Thymus (tissue), 11 donors: ENCODE results near the gene PLCB1. TPM values are rescaled to one million over a fixed set of nuclear protein-coding genes. Genes with fewer than 3 reads are reported as not detected.

Experiments used
- DNase-seq, 9 donors: peaks; one replicate each; pipeline ENCODE4 v3.0.0-alpha.2; 2013; ENCODE audit warnings: low spot score in 9 of 9, low read depth in 6 of 9, missing footprints in 1 of 9
- H3K27ac ChIP-seq, 2 donors: one replicate each; pipeline ENCODE4 v1.5.1; 2013; ENCODE audit warnings: control low read depth in 1 of 2, low read depth in 1 of 2, low read length in 1 of 2, mild to moderate bottlenecking in 1 of 2, moderate library complexity in 1 of 2
- H3K27me3 ChIP-seq, 2 donors: one replicate each; pipeline ENCODE4 v1.5.1; 2013; ENCODE audit warnings: low read length in 1 of 2; ENCODE audit not compliant: control insufficient read depth in 2 of 2, insufficient read depth in 1 of 2
- H3K36me3 ChIP-seq, 2 donors: one replicate each; pipeline ENCODE4 v1.5.1; 2013; ENCODE audit warnings: low read length in 1 of 2, mild to moderate bottlenecking in 1 of 2, moderate library complexity in 1 of 2; ENCODE audit not compliant: control insufficient read depth in 2 of 2, insufficient read depth in 2 of 2
- H3K4me1 ChIP-seq, 2 donors: one replicate each; pipeline ENCODE4 v1.5.1; 2013; ENCODE audit warnings: low read length in 2 of 2; ENCODE audit not compliant: control insufficient read depth in 2 of 2, insufficient read depth in 2 of 2
- H3K4me3 ChIP-seq, 2 donors: one replicate each; pipeline ENCODE4 v1.5.1; 2013; ENCODE audit warnings: low read length in 2 of 2, control low read depth in 1 of 2, mild to moderate bottlenecking in 1 of 2
- H3K9me3 ChIP-seq, 2 donors: one replicate each; pipeline ENCODE4 v1.5.1; 2013; ENCODE audit warnings: low read length in 1 of 2, mild to moderate bottlenecking in 1 of 2; ENCODE audit not compliant: control insufficient read depth in 2 of 2, insufficient read depth in 1 of 2
- WGBS: extraction: QIAGEN DNeasy Blood & Tissue Kit; methylation state at CpG from one replicate; pipeline ENCODE4 v1.1.7; 2013; 5-methylcytosine and 5-hydroxymethylcytosine counted together
- polyA plus RNA-seq: library from polyadenylated mRNA; stranded (reverse); fragments of 200-250 nt; gene quantifications from one replicate; pipeline ENCODE4 v1.2.3, GENCODE V29; 2013
- total RNA-seq: library from RNA; stranded (reverse); fragments of 120-200 nt; gene quantifications from one replicate; pipeline ENCODE4 v1.2.4, GENCODE V29; 2013
- donor health status: healthy.

Gene PLCB1
- total and polyA plus RNA-seq, 2 donors: 4.1 to 4.7 TPM

DNA sequence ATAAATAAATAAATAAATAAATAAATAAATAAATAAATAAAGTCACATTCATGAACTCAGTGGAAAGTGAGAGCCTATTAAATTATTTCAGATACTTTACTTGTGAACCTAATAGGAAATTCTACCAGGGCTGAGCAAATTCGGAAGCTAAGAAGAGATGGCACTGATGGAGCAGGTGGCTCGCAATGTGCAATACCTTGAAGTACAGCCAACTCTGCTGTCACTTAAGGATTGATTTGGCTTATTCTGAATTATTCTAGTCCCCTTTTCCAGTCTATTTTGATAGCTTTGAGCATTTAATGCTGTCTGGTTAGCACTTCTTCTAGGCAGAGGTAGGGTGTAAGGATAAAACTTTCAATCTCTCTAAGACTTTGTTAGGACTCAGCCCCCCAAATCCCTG, 541.0 kb downstream of the PLCB1 start:
- WGBS: 98% methylated on average over 2 of the region's 2 CpGs
- H3K36me3 ChIP-seq: no peaks in the 10 kb centered on the region
- H3K4me1 ChIP-seq: peaks cover 0 to 5% of the 10 kb centered on the region in 2 donors
- no peaks in the 10 kb centered on the region for H3K9me3 ChIP-seq
- no peaks in the 10 kb centered on the region for H3K27me3 ChIP-seq
- no peak for DNase-seq
- H3K27ac ChIP-seq: no peak overlapping the region
- no peak overlapping the region for H3K4me3 ChIP-seq

DNA sequence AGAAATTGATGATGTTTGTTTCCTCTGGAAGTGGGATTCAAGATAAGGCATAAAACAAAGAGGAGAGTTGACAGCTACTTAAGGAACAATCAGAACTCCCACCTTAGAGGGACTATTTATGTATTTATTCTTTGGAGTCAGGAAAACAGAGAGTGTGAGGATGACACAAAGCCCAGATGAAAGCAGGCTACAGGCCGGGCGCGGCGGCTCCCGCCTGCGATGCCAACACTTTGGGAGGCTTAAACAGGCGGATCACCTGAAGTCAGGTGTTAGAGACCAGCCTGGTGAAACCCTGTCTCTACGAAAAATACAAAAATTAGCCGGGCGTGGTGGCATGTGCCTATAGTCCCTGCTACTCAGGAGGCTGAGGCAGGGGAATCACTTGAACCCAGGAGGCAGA, 543.8 kb downstream of the PLCB1 start:
- H3K27ac ChIP-seq: no peak overlapping the region
- 97% methylated on average over 10 of the region's 10 CpGs for WGBS
- no peaks in the 10 kb centered on the region for H3K9me3 ChIP-seq
- no peaks in the 10 kb centered on the region for H3K27me3 ChIP-seq
- H3K4me1 ChIP-seq: peaks cover 0 to under 1% of the 10 kb centered on the region in 2 donors
- no peak for DNase-seq
- H3K36me3 ChIP-seq: no peaks in the 10 kb centered on the region
- no peak overlapping the region for H3K4me3 ChIP-seq

DNA sequence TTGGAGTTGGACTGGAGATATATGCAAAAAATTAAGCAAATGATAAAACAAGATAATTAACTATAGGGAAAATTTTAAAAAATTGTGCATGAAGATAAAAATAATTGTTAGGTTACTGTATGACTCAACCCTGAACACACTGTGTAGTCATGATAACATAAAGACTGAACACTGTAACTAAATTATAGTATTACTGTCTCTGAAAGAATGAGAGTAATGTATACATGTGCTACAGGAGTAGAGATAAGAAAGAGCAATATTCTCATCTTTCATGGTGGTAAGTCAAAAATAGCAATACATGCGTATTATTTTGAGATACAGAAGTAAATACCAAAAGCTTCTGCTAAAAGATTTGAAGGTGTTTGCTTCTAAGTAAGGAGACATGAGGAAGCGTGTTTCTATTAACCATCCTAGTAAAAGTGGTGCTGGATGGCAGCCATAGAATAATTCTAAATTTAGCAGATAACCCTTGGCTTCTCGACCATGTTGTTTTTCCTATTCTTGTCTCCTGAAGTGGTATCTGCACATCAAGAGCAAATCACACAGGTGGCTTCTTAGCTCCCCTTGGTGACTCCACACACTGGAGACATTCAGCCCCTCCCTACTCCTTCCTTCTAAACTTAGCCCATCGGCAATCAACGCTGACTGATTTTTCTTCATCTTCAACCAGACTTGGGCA, 546.2 kb downstream of the PLCB1 start:
- WGBS: 83% methylated on average over 5 of the region's 5 CpGs
- Histone ChIP-seq H3K4me1 (no peaks in the 10 kb centered on the region), H3K4me3 (no peak overlapping the region), H3K27me3 (no peaks in the 10 kb centered on the region), H3K9me3 (no peaks in the 10 kb centered on the region), H3K36me3 (no peaks in the 10 kb centered on the region), H3K27ac (no peak overlapping the region)
- no peak for DNase-seq

DNA sequence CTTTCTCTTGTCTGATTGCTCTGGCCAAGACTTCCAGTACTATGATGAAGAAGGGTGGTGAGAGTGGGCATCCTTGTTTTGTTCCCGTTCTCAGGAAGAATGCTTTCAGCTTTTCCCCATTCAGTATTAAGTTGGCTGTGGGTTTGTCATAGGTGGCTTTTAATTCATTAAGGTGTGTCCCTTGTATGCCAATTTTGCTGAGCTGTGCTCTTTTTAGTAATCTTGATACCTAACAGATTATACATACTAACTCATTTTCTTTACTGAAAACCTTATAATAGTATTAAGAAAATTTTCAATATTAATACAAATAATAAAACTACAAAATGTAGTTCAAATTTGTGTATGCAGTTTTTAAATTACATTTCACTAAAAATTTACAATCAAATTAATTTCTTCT, 557.3 kb downstream of the PLCB1 start:
- no peak overlapping the region for H3K4me3 ChIP-seq
- no peaks in the 10 kb centered on the region for H3K36me3 ChIP-seq
- H3K27ac ChIP-seq: no peak overlapping the region
- no peak for DNase-seq
- no peaks in the 10 kb centered on the region for H3K4me1 ChIP-seq
- no peaks in the 10 kb centered on the region for H3K27me3 ChIP-seq
- 98% methylated on average over 1 of the region's 1 CpG for WGBS
- H3K9me3 ChIP-seq: no peaks in the 10 kb centered on the region

DNA sequence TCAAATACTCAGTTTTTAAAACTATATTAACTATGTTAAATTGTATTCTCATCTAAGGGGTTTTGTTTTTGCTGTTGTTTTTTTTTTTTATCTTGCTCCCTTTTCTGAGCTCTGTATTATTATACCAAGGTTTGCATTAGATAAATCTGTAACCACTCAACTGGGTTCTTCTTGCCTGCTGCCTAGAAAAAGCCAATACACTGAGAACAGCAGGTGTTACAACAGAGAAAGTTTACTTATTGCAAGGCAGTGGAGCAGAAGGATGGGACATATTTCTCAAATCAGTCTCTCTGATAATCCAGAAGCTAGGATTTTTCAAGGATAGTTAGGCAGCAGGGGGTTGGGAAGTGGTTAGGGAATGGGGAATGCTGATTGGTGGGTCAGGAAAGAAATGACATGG, 558.0 kb downstream of the PLCB1 start:
- no peak overlapping the region for H3K4me3 ChIP-seq
- H3K9me3 ChIP-seq: no peaks in the 10 kb centered on the region
- no peaks in the 10 kb centered on the region for H3K4me1 ChIP-seq
- no peak for DNase-seq
- no peaks in the 10 kb centered on the region for H3K27me3 ChIP-seq
- no peaks in the 10 kb centered on the region for H3K36me3 ChIP-seq
- no peak overlapping the region for H3K27ac ChIP-seq

DNA sequence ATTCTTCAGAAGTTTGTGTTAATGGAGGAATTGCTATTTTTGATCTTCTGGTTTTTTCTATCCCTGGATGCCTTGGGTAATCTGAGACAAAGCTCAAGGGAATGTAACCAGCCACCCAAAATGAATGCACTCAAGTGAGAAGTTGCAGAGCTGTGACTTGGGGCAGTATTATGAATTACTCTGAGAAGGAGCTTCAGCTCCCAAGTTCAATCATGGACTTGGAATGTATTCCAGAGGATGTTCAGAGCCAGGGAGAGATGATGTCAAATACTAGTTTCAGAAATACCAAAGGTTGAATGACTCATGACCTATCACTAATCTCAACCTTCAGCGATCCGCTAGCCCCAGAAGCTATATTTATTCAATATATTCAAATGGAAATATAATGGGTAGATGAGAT, 561.6 kb downstream of the PLCB1 start:
- no peak overlapping the region for H3K4me3 ChIP-seq
- H3K9me3 ChIP-seq: no peaks in the 10 kb centered on the region
- no peak overlapping the region for H3K27ac ChIP-seq
- 99% methylated on average over 2 of the region's 2 CpGs for WGBS
- H3K36me3 ChIP-seq: no peaks in the 10 kb centered on the region
- H3K27me3 ChIP-seq: no peaks in the 10 kb centered on the region
- H3K4me1 ChIP-seq: no peaks in the 10 kb centered on the region
- no peak for DNase-seq

DNA sequence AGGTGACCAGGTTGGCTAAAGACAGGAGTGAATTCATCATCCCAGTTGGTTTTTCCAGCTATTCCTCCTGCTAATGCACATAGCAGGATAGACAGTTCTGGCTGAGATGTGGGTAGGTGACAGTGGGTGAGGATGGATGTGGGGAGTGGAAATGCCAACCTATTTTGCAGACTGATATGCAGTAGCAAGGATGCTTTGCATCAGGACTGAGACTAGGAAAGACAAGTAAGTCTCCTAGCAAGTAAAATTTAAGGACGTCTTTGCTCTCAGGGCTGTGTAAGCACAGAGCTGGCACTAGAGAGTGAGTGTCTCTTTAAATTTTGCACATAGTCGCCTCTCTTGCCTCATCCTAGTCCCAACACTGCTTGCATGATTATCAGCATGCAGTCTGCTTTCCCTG, 568.7 kb downstream of the PLCB1 start:
- Histone ChIP-seq H3K9me3 (no peaks in the 10 kb centered on the region), H3K27me3 (no peaks in the 10 kb centered on the region), H3K4me1 (no peaks in the 10 kb centered on the region), H3K27ac (no peak overlapping the region), H3K36me3 (no peaks in the 10 kb centered on the region), H3K4me3 (no peak overlapping the region)
- 92% methylated on average over 2 of the region's 2 CpGs for WGBS
- no peak for DNase-seq

DNA sequence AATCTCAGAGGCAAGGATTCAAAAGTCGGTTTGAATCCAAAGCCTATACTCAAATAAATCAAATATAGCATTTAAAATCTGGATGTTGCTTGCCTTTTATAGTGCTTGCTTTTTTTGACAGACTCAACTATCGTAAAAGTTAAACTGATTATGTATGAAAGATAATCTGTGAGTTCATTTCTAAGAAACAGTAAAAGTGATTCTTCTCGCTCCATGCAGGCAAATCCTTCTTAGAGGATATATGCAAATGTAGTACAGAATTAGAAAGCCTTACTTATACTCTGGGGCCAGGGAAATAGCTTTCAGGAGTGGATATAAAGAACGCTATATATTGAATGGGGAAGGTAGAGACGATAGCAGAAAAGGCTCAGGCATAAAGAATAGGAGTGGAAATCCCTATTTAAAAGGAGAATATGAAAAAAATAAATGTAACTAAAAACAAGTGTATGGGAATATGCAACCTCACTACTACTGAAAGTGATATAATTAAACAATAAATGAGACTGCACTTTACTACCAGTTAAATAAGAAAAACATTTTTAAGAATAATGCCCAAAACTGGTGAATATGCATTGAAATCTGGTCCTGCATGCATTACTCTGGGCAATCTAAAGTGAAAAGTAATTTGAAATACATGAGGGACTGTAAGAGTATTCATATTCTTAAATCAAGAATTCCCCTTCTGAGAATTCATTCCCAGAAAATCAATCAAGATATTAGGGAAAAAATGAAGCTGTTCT, 575.1 kb downstream of the PLCB1 start:
- no peaks in the 10 kb centered on the region for H3K4me1 ChIP-seq
- H3K4me3 ChIP-seq: no peak overlapping the region
- no peaks in the 10 kb centered on the region for H3K36me3 ChIP-seq
- H3K9me3 ChIP-seq: no peaks in the 10 kb centered on the region
- H3K27ac ChIP-seq: no peak overlapping the region
- WGBS: 98% methylated on average over 5 of the region's 5 CpGs
- no peaks in the 10 kb centered on the region for H3K27me3 ChIP-seq
- DNase-seq: no peak

DNA sequence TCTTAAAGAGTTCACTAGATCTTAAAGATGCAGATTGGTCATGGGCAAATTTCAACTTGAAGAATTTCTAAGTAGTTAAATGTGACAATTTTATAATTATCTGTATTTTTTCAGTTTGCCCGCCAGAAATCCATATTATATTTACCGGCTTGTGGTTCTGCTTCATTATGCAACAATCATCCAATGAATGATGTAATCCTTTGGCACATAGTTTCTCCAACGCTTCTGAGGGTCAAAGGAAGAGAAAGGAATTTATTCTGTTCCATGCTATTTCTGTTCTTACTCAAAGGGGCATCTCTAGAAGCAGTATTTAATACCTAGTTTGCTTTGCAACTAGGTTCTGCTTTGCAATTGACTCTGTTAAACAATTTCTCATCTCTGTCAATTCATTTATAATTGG, 577.6 kb downstream of the PLCB1 start:
- Histone ChIP-seq H3K9me3 (no peaks in the 10 kb centered on the region), H3K4me1 (no peaks in the 10 kb centered on the region), H3K27ac (no peak overlapping the region), H3K36me3 (no peaks in the 10 kb centered on the region), H3K4me3 (no peak overlapping the region), H3K27me3 (no peaks in the 10 kb centered on the region)
- 96% methylated on average over 3 of the region's 3 CpGs for WGBS
- DNase-seq: no peak
